ENCODE results near the gene REC114. TPM values are rescaled to one million over a fixed set of nuclear protein-coding genes. Genes with fewer than 3 reads are reported as not detected.
"Not testable (repeated sequence)": the region's sequence is repeated elsewhere in the genome, so short reads cannot be mapped to it uniquely, and the experiment has no call there.

Gene REC114
- total RNA-seq, 1 donor from 2014 or later = not detected

DNA sequence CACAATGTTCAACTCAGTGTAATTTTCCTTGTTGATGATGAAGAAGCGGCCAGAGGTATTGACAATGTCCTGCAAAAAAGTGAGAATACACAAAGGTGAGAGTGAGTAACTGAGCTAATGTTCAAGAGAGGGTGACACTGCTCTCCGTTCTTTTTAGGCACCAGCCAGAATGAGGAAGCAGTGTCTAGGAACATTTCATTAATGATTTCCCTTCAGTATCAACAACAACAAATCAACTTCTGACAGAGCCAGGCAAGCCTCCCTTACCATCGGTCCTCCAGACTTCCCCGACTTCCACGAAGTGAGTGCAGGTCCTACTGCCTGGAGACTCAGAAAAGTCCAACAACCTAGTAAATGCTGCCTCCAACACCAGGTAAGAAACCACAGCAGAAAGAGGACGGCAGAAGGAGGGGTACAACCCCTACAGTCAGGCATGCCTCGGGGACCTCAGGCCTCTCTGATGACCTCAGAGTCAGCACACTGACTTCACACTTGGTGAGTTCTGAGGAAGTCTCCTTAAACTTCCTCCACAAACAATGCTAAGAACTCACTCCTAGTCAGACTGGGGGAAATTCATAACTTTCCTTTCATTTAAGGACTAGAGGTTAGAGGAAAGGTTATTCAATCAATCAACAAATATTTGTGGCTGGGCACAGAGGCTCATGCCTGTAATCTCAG is 127.5 kb downstream of the REC114 start:
- no peak for FAIRE-seq

DNA sequence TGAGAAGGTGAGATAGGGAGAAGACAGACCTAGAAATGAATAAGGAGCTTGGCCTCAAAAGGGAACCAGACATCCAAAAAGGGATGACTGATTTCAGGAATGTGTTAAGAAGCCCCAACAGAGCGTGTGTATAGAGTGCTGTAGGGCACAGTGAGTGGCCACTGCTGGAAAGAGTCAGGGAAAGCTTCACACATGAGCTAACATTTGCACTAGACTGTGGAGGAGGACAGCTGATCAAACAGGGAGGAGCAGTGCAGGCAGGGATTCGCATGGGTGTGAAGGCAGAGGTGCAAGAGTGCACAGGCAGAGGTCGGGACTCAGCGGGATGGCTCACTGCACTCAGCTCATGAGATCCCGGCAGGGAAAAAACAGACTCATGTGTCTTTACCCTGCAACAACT is 128.4 kb downstream of the REC114 start:
- DNase-seq (ENCODE audit: low spot score in 2 of 2) (no peak), FAIRE-seq (no peak)

More for the DNA sequence above, 127.5 kb downstream of the REC114 start:
- DNase-seq (ENCODE audit: low spot score in 2 of 2) = no peak

DNA sequence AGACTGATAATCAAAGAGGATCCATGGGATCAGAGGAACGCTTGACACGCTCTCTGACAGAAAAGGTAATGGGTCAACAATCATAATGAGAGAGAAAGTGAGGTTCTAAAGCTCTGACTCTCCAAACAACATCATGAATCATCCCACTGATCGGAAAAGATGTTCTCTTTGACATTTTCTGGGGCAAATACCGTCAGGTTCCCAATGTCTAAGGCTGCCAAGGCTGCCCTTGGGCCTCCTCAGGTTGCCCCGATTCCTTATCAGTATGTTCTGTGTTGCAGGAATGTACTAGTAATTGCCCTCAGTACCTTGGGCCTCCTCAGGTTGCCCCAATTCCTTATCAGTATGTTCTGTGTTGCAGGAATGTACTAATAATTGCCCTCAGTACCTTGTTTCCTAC is 129.3 kb downstream of the REC114 start:
- FAIRE-seq (no peak), DNase-seq (ENCODE audit: low spot score in 2 of 2) (no peak)

DNA sequence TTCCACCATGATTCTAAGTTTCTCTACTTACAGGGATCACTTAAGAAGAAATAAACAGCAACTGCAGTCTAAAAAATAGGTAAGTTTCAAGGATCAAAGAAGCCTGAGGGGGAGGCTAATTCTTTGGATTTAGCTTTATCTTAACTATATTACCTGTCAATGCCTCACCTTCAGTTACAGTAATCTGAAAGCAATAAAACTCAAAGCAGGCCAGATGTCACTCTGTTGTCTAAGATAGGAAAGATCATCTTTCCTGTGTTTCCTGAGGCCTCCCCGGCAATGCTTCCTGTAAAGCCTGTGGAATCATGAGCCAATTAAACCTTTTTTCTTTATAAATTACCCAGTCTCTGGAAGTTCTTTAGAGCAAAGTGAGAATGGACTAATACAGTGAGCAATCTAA is 130.1 kb downstream of the REC114 start:
- FAIRE-seq = no peak
- DNase-seq (ENCODE audit: low spot score in 2 of 2) = no peak

DNA sequence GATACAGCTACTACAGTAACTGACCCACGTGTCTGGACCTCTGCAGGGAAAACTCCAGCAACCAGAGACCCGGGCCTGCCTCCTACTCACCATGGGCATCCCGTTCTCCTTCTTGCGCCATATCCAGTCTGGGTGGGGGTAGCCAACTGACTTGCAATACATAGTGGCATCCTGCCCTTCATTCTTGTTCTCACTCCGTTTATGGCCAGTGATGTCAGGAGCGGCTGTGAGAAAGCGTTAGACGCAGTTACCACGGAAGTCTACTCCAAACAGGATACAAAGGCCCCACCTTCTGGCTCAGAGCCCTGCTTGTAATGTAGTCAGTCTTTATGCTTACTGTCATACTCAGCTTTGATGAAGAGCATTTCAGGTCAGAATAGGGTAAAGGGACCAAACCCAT is 130.6 kb downstream of the REC114 start:
- DNase-seq (ENCODE audit: low spot score in 2 of 2) (no peak), FAIRE-seq (no peak)

DNA sequence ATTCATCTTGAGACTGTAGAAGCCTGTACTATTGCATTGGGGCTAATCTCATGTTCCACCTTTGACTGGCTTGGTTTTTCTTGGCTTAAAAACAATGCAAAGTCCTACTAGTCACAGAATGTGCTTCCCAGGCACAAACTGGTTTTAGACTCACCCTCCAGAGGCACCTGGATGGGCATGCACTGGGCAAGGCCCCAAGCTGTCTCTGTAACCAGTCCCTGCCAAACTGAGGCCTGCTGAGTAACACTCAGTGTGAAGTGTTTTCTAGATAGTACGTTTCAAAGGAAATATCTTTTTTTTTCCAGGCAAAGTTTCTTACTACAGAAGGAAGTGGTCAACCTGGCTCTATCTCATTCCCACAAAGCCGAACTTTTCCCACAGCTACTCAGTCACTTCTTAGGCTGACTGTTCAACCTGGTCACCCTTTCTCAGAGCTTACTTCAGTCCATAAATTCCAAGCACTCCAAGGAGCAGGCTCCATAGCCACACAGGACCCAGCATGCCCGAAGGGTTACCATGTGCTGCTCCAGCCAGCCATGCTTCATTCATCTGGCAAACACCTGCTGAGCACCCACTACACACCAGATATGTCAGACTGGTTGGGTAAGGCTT is 132.8 kb downstream of the REC114 start:
- DNase-seq (ENCODE audit: low spot score in 2 of 2) = no peak
- no peak for FAIRE-seq

DNA sequence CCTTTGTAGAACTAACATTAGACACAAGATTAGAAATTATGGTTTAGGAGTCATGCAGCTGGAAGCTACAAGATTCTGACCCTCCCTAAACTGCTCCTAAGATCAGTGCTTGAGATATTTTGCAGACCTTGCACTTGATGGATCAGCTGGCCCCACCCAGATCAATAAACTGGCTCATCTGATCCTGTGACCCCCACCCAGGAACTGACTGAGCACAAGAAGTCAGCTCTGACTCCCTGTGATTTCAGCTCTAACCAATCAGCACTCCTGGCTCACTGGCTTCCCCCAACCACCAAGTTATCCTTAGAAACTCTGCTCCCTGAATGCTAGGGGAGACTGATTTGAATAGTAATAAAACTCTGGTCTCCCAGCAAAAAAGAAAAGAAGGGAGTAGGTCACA is 134.6 kb downstream of the REC114 start:
- not testable (repeated sequence) for FAIRE-seq; DNase-seq (ENCODE audit: low spot score in 2 of 2)

DNA sequence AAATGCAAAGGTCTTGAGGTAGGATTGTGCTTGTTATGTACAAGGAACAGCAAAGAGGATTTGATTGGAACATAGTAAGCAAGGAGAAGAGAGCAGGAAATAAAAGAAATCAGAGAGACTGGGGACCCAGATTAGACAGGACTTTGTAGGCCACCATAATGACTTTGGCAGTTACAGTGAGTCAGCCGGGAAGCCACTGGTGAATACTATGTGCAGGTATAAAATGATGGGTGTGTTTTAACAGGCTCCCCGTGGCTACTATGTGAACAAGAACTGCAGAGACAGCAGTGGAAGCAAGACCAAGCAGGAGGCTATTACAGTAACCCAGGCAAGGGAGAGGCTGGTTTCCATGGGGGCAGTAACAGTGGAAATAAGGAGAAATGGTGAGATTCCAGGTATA is 135.1 kb downstream of the REC114 start:
- DNase-seq (ENCODE audit: low spot score in 2 of 2) (no peak), FAIRE-seq (no peak)

DNA sequence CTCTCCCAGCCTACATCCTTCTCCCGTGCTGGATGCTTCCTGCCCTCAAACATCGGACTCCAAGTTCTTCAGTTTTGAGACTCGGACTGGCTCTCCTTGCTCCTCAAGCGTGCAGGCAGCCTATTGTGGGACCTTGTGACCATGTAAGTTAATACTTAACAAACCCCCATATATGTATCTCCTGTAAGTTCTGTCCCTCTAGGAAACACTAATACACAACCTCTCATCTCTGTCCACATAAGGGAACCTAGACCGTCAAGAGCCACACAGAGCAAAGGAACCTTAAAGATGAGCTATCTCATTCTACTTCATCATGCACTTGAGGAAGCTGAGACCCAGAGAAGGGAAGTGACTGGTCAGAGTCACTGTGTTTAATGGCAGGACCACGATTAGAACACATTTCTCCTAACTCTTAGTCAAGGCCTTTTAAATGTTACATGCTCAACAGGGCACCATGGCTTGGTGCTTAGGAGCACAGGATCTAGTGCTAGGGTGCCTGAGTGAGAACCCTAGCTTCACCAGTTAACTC is 140.0 kb downstream of the REC114 start:
- FAIRE-seq = no peak
- no peak for DNase-seq (ENCODE audit: low spot score in 2 of 2)

DNA sequence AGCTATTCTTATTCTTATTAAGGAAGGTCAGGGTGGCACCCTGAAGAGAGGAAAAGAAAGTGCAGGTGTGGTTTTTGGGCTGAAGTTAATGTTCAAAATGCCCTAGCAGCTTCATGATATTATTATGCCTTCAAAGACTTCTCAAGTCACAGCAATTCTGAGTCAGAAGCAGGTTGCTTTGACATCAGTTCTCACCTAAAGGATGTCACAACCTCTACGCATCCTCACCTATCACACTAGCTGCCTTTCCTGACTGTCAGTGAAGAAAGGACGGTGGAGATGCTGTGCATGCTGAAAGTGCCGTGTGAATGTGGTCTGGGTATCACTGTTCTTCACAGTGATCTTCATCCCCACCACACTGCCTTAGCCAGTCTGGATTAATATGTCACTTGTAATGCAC is 140.6 kb downstream of the REC114 start:
- FAIRE-seq = no peak

DNA sequence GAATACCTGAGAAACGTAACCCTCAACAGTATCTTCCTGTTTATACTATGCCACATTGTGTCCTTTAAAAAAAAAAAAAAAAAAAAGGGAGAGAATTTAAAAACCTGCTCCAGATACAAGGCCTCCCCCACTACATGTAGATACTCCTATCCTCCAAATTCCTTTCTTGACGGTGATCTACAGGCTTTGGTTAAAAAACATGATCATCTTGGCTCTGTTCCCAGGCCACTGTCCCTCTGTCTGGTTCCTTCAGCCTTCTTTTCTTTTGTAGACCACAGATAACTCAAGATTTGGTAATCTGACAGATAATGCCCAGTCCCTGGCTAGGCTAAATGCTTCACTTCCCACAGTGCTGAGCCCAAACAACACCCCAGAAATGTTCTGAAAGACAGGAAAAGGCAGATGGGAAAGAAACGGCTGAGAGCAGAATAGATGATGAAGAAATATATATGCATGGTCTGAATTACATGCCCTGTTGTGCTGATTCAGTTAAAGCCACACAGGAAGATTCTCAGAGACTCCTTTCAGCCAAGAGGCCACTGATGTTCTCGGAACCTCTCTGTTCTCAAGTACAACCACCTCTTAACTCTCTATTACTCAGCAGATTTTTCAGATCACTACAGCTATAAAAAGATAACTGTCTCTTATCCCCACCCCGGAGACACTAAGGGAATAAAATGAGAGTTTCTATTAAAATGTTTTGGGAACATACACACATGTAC is 141.9 kb downstream of the REC114 start:
- no peak for FAIRE-seq
- no peak for DNase-seq (ENCODE audit: low spot score in 2 of 2)

More for the DNA sequence above, 140.6 kb downstream of the REC114 start:
- DNase-seq (ENCODE audit: low spot score in 2 of 2) = no peak

DNA sequence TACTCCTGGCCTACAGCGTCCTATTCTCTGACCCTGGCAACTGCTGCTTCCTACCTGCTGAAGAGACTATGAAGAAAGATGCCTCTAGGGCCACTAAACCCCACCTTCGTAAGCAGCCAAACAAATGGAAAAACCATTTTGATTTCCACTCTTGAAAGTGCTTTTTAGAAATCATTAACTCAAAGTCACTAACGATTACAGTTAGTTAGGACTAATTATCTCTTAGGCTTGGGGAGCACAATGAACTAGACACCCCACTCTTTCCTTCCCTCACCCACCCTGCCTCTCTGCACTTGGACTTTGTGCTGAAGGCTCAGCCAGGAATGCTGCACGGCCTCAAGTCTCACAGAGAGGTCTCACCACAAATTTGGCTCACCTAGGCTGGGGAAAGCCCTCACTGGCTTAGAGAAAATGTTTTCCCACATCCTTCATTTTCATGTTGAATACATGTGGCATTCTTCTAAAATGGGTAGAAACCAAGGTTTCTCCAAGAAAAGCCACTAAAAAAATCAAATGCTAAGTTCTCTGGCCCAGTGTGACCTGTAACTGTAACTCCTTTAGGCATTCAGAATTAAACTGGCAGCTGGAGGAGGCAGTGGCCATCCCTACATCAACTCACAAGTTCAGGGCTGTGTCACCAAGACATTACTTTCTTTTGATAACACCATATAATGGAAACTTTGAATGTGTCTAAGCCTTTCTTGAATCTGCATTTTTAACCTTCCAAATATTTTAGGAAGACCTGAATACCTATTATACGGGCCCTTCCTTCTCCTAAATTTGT is 143.1 kb downstream of the REC114 start:
- DNase-seq (ENCODE audit: low spot score in 2 of 2) (no peak), FAIRE-seq (no peak)

DNA sequence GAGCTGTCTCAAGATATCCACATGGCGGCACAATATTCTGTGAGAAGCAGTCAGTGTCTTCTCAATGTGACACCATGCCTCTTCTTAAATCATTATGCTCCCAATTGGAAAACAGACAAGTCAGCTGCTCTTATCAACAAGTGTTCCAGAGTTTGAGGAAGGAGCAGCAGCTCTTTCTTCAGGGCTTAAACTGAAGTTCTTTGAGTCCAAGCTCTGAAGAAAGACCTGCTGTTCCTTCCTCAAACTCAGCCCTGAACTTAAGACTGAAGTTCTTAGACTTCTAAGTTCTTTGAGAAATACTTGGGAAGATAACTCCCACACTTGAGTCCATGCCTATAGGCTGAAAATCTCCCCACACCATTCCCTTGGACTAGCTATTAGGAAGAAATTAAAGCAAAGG is 146.8 kb downstream of the REC114 start:
- DNase-seq (ENCODE audit: low spot score in 2 of 2) = no peak
- FAIRE-seq = no peak

DNA sequence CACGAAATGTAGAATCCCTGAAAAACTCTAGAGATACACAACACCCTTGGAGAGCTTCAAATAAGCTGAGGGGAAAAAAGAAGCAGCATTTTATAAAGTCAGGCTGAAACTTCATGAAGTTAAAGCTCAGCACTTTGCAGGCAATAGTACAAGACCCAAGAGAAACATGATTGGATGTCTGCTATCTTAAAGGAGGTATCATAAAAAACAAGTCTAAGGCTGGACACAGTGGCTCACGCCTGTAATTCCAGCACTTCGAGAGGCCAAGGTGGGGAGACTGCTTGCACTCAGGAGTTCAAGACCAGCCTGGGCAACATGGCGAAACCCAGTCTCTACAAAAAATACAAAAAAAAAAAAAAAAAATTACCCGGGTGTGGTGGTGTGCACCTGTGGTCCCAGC is 147.3 kb downstream of the REC114 start:
- DNase-seq (ENCODE audit: low spot score in 2 of 2) (no peak), FAIRE-seq (no peak)

DNA sequence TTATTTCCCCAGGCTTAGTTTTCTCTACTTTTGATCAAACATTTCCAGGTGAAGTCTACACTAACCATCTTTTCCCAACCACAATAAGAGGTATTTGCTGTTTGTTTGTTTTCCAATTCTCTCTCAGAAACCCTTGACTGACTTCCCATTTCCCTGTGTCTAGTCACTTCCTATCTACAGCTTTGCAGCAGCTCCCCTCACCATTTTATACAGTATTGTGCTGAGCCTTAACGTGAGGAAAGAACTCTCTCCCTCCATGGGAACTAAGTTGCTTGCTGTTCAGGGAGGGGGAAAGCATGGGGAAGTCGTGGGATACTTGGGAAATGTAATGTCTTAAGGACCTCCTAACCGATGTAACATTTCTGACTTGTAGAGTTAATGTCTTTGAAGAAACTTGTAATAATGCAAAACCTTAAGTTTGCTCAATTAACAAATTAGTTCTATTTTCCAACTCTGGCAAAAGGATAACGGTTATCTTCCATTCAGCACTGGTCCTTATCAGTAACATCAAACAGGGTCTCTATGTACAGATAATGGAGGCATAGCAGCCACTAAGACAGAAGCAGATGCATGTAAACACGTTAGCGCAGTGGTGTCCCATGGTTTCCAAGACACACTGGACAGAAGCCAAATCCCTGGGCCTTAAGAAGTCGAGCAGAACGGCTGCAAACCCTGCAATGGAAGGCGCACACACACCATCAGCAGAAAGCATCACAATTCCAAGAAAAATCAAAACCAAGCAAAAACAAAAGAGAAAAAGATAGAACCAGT is 150.5 kb downstream of the REC114 start:
- DNase-seq (ENCODE audit: low spot score in 2 of 2) (no peak), FAIRE-seq (no peak)

DNA sequence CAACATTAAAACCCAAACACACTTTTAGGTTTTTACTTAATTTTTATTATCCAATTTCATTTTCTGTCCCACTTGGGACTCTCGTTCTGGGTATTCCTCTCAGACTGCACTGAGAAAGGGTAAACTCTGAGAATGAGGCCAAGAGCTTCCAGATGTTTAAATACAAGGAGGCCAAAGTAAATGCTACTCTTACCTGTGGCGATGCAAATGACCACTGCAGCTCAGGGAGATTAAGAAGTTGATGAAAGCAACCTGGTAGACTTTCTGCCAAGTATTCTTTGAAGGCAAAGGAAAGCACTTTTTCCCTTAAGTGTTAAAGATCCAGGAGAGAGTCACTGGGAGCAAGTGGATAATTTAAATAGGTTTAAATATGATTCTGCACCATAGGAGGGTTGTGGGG is 151.1 kb downstream of the REC114 start:
- no peak for FAIRE-seq
- DNase-seq (ENCODE audit: low spot score in 2 of 2) = no peak

DNA sequence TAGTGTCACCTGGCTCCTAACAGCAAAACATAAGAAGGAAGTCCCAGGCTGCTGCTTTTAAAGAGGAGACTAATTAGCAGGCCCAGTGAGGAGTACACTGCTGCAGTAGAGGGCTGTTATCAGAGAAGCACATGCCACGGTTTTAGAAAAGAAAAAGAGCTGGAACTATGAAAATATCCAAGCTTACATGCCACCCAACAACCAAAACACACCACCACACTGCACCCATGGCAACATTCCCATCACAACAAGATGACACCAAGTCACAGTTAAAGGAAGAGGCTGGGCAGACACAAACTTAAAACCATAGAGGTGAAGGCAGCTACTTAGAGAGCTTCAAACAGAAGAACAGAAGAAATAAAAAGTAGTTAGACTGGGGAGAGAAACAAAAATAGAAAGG is 153.2 kb downstream of the REC114 start:
- no peak for FAIRE-seq

DNA sequence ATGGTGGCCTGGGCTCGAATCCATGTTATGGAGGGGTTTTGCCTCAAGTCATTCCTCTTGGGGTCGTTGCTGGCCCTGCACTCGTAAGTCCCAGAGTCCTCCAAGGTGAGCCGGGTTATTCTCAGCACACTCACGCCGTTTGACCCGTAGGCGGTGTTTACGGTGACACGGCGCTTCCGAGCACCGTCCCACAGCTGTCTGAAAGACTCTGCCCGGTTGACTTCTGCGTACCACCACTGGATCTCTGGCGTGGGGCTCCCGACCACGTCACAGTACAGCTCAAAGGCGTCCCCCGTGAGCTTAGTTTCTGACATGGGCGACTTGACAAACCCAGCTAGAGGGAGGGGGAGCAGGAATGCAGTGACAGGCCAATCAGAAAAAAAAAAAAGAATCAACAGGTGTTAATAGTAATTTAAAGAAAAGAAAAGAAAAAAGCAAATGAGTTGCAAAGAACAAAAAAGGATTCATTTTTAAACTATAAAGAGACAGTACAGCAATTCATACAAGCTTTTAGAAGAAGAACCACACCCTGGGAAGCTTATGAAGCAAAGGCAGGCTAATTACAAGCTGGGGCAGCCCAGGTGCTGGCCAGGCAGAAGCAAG is 154.2 kb downstream of the REC114 start:
- DNase-seq (ENCODE audit: low spot score in 2 of 2) (no peak), FAIRE-seq (no peak)

More for the DNA sequence above, 153.2 kb downstream of the REC114 start:
- DNase-seq (ENCODE audit: low spot score in 2 of 2) = no peak

DNA sequence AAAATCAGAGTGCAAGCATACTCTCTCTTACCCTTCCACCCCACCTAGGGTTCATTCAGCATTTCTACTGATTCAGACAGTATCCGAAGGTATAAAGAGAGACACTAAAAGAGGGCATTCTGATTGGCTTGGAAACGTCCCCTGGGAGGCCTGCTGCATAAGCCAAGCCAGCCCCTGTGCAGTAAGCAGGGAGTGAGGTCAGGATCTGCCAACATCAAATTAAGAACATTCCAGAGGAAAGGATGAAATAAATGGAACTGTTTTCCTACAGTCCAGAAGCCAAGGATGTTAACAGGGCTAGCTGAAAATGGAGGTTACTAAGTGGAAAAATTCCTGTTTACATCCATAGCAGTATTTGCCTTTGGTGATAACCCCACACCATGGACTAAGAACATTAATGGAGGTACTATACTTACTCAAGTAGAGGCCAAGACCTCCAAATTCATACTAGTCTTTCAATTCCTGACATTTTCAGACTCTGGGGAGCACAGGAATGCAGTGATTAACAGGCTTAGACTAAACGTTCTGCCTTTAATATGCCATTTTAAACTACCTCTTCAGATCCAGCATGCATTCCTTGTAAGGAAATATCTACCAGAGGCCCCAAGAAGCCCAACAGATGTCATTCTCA is 155.7 kb downstream of the REC114 start:
- FAIRE-seq (no peak), DNase-seq (ENCODE audit: low spot score in 2 of 2) (no peak)
